GM12801 (cell line): Measurements from ENCODE around the gene SSNA1.

Experiments used
- CTCF ChIP-seq: IDR thresholded peaks from one replicate; pipeline ENCODE4 v1.5.1; 2011; ENCODE audit warnings: control low read depth; ENCODE audit not compliant: insufficient read length; ENCODE audit errors: extremely low read depth

The SSNA1 gene

GRCh38 chr9:137225699-137226331, 37.3 kb downstream of the SSNA1 start:
- no peak for TF ChIP-seq CTCF

- TF ChIP-seq CTCF: no peak
Observed at GRCh38 chr9:137226338-137227053, 38.0 kb downstream of the SSNA1 start.

GRCh38 chr9:137227054-137227852, 38.8 kb downstream of the SSNA1 start, which contains the start of gene RNF224:
TSS of gene RNF224 (plus strand) at chr9:137227502. CDS start at chr9:137228336, 834 bp downstream.
- TF ChIP-seq CTCF: no peak

- no peak for TF ChIP-seq CTCF
Observed at GRCh38 chr9:137227853-137228505, 39.5 kb downstream of the SSNA1 start.

GRCh38 chr9:137228506-137228967, 40.1 kb downstream of the SSNA1 start:
- TF ChIP-seq CTCF: no peak

GRCh38 chr9:137228968-137229896, 40.8 kb downstream of the SSNA1 start:
- no peak for TF ChIP-seq CTCF
